ENCODE results near the gene ATG4B. TPM values are rescaled to one million over a fixed set of nuclear protein-coding genes. Genes with fewer than 3 reads are reported as not detected.

ATG4B gene
- total RNA-seq, 1 donor from 2014 or later: 120 TPM

GRCh38 chr2:241670333-241671110 lies 33.0 kb downstream of the ATG4B start:
- Histone ChIP-seq H3K4me3 (ENCODE audit: low read depth, low read length) (no peak overlapping the region), H3K27me3 (ENCODE audit: control insufficient read depth, insufficient read depth, low read length) (no peaks in the 10 kb centered on the region), H3K36me3 (ENCODE audit: control insufficient read depth, insufficient read depth, low read length) (peaks cover 2% of the 10 kb centered on the region)
- DNase-seq (ENCODE audit: low read depth): no peak
- TF ChIP-seq CTCF (IDR thresholded peaks at IDR 0.05; ENCODE audit: insufficient read depth, low read length, poor library complexity, severe bottlenecking): no peak

GRCh38 chr2:241671457-241672240 lies 34.2 kb downstream of the ATG4B start:
- no peak for TF ChIP-seq CTCF (IDR thresholded peaks at IDR 0.05; ENCODE audit: insufficient read depth, low read length, poor library complexity, severe bottlenecking)
- H3K4me3 ChIP-seq (ENCODE audit: low read depth, low read length): no peak overlapping the region
- no peaks in the 10 kb centered on the region for H3K27me3 ChIP-seq (ENCODE audit: control insufficient read depth, insufficient read depth, low read length)
- DNase-seq (ENCODE audit: low read depth): no peak
- H3K36me3 ChIP-seq (ENCODE audit: control insufficient read depth, insufficient read depth, low read length): peaks cover 2% of the 10 kb centered on the region

GRCh38 chr2:241672243-241673188 lies 35.0 kb downstream of the ATG4B start:
- H3K4me3 ChIP-seq (ENCODE audit: low read depth, low read length): no peak overlapping the region
- no peak for TF ChIP-seq CTCF (IDR thresholded peaks at IDR 0.05; ENCODE audit: insufficient read depth, low read length, poor library complexity, severe bottlenecking)
- no peak for DNase-seq (ENCODE audit: low read depth)
- no peaks in the 10 kb centered on the region for H3K27me3 ChIP-seq (ENCODE audit: control insufficient read depth, insufficient read depth, low read length)
- H3K36me3 ChIP-seq (ENCODE audit: control insufficient read depth, insufficient read depth, low read length): peaks cover 4% of the 10 kb centered on the region

- TF ChIP-seq CTCF (IDR thresholded peaks at IDR 0.05; ENCODE audit: insufficient read depth, low read length, poor library complexity, severe bottlenecking): no peak
- H3K36me3 ChIP-seq (ENCODE audit: control insufficient read depth, insufficient read depth, low read length): peaks cover 4% of the 10 kb centered on the region
- H3K27me3 ChIP-seq (ENCODE audit: control insufficient read depth, insufficient read depth, low read length): no peaks in the 10 kb centered on the region
- DNase-seq (ENCODE audit: low read depth): no peak
- no peak overlapping the region for H3K4me3 ChIP-seq (ENCODE audit: low read depth, low read length)
Observed at GRCh38 chr2:241673189-241673663, 35.7 kb downstream of the ATG4B start.

- DNase-seq (ENCODE audit: low read depth): no peak
- TF ChIP-seq CTCF (IDR thresholded peaks at IDR 0.05; ENCODE audit: insufficient read depth, low read length, poor library complexity, severe bottlenecking): no peak
- Histone ChIP-seq H3K4me3 (ENCODE audit: low read depth, low read length) (no peak overlapping the region), H3K27me3 (ENCODE audit: control insufficient read depth, insufficient read depth, low read length) (no peaks in the 10 kb centered on the region), H3K36me3 (ENCODE audit: control insufficient read depth, insufficient read depth, low read length) (peaks cover 7% of the 10 kb centered on the region)
Observed at GRCh38 chr2:241673797-241674725, 36.6 kb downstream of the ATG4B start.
